NCI-H2227 treated with DMSO at 0.1 percent for 48 hours (cell line): ENCODE results near the gene ZNF385B.

Experiments used
- DNase-seq: peaks from one replicate; lab custom pipeline; 2025; lab: John Stamatoyannopoulos, UW

ZNF385B gene

DNA sequence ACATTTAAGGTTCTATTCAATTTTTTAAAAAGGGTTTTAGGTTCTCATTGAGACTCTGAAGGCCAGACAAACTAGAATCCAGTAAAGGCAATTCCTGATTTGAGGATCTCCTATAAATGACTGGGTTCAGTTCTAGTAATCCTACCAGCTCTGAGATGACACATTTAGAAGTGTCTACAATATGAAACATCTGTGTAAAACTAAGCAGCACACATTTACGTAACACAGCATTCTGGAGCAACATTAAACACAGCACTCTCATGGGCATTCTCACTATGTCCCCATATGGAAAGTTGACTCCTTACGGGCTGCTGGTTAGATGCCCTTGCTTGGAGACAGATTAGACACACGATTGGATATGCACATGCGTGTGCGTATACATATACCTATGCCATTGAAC, 114.4 kb downstream of the ZNF385B start:
- no peak for DNase-seq

DNA sequence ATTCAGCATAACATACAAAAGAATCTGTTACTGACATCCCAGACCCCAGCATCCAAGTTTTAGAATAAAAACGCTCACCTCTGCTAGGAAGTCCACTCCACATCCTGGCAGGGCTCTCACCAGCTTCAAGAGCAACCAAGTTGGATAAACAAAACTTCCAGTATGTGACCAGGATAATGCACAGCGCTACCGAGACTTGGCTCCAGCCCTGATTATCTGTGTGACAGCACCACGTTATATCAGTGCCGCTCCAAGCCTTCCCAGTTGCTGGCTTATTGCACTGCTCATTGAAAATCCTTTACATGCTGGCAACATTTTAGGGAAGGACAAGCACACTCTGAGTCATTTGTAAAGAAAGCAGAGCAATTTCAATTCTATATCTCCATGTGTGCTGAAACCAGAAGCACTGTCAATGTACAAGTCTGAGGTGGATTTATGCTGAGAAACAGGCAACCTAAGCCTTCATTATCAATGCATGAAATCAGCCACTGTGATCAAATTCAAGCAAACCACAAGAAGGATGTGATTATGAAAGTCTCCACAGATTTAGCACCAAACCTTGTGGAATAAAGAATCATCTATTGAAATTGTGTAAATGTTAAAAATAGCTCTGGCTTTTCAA, 115.7 kb downstream of the ZNF385B start:
- DNase-seq = peak; percentile 30

DNA sequence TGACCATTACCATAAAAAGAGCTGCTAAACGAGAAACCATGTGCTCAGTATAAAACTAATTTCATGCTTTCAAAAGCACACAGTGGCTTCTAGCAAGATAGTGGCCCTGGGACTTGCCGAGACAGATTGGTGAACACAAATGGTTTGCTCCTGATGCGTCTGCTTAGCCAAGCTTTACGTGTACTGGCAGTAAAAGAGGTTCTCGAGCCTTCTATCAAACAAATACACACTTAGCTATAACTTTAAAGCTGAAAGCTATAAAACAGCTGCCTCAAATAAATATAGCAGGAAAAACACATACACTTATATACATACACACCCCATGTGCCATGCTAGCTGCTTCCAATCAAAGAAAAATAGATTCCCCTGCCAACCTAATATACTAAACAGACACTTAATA, 117.0 kb downstream of the ZNF385B start:
- DNase-seq = no peak

DNA sequence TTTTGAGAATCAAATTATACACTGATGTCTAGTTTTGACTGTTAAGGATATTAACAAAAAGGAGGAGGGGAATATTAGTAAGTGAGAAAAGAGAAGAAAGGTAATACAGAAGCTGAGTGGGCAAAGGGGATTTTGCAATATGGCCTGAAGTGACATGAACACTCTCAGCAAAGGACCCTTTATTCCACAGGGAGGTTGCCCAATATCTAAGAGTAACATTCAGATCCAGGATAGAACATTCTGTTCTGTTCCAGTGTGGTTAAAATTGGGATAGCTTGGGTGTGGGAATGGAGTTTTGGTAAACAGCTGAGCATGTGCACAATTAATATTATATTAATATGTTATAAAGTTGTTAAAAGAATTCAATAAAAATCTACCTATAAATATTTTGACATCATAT, 120.1 kb downstream of the ZNF385B start:
- DNase-seq = no peak

DNA sequence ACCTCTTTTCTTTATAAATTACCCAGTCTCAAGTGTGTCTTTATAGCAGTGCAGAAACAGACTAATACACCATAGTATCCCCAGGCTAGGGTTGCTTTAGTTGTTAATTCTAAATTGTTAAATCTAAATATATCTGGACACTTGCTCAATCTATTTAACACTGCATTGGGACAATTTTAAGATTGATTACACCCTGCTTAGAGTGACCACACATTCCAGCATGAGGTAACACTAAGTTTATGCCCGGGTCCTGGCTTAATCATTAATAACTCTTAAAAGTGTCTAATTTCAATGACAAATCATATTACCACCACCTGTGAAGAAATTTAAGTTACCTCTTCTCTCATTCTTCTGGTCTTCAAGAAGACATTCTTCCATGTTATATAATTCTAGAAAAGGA, 131.4 kb downstream of the ZNF385B start:
- no peak for DNase-seq

DNA sequence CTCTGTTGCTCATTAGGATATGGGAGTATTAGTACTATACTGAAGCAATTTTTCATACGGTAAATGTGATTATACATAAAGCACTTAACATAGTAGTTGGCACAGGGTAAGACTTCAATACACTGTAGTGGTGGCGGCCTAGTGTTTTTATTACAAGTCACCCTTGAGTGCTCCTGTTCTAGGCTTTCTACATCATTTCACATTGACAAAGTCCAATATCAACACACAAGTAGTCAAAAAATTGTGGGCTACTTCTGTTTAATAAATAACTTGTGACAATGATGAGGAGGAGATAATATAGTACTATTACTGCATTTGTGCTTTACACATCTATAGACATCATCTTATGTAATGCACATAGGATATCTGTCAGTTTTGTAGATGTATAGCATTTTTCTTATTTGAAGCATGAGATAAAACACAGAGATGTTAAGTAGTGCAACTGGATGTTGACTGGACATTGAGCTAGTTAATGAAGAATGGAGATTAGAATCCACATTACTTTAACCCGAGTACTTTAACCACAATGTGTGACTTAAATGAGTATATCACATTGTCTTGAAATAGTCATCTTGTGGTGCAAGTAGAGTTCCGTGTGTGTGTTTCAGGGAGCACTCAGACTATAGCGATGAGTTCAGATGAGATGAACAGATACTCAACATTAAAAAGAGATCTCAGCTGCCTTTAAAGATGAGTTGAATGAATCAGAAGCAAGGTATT, 134.8 kb downstream of the ZNF385B start:
- DNase-seq = no peak

DNA sequence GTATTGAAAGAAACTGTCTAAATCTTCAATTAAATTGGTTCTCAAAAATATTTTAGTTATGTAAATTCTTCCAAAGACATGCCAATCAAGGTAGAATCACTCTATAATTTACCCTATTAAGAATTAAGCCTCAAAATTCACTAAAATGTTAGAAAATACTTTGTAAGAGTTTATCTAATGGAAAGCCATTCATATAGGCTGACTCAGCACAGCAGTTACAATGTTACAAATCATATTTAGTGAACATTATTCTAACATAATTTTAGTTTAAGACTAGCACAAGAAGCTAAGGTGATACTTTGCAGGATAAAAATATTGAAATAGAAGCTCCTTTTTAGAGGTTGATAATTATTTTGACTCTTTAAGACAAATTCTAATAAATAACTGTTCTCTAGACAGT, 137.0 kb downstream of the ZNF385B start:
- DNase-seq = no peak

DNA sequence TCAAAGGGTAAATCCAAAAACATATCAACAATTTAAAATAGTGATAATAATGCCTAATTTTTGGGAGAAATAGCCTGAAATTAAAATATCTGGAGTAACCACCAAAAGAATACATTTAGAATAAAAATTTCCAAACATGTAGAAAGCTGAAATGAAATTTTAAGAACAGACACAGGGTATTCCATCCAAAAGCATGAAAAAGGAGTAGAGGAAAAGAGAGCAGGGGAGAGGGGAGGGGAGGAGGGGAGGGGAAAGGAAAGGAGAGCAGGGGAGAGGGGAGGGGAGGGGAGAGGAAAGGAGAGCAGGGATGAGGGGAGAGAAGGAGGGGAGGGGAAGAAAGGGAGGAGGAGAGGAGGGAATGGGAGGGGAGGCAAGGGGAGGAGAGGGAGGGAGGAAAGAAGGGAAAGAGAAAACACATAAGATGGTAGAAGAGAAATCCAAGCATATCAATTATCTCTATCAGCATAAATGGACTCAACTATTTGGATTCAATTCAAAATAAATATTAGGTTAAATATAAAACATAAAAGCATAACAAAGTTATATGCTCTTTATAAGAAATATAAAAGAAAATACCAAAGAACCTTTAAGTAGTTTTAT, 141.1 kb downstream of the ZNF385B start:
- DNase-seq = no peak

DNA sequence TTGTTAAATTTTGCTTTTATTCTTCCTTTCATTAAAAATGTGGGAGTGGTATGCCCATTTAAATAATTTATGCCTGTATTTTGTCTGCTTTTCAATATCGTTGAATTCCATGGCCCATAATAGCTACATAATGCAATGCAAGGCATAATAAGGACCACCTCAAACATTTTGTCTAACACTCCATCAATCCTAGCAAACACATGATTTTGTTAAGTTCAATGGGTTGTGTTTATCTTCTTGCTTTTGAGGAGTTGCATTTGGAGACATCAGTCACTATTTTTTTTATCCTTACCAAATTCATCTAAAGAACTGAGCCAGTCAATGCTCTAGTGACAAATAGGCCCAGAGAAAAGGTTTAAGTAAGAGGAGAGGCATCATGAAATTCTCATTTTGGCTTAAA, 145.5 kb downstream of the ZNF385B start:
- no peak for DNase-seq

DNA sequence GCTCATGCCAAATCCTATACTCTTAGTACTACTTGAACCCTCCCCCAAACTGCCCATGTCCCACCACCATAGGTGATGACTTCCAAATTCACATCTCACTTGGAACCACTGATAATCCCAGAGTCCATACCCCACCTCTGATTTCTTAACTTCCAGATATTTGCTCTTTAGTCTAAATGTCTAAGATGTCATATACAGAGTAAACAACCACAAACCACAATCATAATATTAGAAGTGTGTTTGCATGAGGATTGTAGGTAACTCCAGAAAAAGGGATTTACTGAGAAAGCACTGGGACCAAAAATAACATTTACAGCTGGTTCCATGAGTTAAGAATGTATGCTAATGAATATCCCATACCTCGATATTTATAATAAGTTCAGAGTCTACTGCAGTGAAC, 146.2 kb downstream of the ZNF385B start:
- DNase-seq = no peak

DNA sequence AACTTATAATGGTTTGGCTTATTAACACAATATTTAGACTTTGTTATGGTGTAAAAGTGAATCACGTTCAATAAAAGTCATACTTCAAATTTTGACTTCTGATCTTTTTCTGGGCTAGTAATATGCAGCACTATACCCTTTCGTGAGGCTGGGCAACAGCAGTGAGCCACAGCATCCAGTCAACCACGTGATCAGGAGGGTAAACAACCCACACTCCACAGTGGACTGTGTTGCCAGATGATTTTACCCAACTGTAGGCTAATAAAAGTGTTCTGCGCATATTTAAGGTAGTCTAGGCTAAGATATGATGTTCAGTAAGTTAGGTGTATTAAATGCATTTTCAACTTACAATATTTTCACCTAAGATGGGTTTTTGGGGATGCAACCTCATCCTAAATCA, 148.6 kb downstream of the ZNF385B start:
- no peak for DNase-seq

DNA sequence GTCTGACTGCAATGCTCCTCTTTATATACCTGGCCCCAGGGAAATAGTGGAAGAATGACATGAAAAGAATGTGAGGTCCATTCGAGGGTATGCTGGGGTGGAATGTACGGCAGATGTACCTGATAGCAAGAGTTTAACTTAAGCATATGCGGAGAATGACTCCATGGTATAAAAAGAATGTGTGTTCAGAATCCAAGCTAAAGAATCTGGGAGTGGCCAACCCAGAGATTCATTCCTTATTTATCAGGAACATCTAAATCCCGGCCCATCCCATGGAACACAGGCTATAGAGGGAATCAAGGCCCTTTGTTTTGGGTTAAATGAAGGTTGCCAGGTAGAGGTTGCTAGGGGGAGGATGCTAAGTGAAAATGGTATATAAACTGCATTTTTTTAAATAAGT, 150.0 kb downstream of the ZNF385B start:
- DNase-seq = no peak

DNA sequence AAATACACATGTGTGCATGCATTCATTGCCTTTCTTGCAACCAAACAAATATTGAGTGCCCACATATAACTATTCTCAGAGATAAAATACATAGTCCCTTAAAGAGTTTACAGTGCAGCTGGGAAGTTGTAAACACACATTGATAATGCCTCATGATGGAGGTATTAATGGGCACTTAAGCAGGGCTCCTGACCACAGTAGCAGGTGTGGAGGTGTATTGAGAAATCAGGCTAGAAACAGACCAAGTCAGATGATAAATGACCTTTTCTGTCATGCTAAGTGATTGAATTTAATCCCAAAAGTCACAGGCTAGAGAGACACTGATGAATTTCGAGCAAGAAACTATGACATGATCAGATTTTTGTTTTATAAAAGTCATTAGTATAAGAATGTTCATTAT, 157.7 kb downstream of the ZNF385B start:
- no peak for DNase-seq

DNA sequence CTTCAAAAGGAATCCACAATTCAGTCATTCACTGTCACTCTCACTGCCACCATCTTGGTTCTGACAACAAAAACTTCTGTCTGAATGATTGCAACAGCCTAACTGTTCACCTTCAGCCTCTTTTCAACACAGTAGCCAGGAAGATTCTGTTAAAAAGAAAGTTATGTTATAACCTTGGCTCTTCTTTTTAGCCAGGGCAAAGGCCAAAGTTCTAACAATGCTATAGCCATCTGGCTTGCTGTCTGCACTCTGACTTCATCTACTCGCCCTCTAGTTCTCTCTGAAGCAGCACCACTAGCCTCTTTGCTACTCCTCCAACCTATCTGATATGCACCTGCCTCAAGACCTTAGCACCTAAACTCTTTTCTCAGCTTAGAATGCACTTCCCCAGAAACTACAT, 158.5 kb downstream of the ZNF385B start:
- no peak for DNase-seq

DNA sequence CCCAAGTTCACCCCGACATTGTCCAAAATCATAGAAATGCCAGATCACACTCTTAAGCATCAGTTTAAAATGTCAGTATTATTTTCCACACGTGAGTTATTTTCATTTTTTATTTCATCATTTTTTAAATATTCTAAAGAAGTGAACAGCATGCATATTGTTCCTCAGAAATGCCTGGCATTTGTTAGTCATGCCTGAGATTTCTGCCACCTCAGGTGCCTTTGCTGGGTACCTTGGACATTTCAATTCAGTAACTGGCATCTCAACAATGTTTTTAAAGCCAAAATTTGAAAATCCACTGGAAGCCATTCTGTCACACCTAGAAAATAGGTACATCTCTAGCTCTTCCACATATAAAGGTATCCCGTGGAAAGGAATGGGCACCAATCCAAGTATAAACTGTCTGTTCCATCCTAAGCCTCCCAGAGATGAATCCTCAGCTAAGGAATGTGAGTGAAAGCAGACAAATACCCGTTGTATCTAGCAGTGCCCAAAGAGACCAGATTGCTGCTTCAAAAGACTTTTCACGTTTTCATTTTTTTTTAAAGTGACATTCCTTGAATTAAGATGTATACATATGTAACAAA, 159.8 kb downstream of the ZNF385B start:
- no peak for DNase-seq

DNA sequence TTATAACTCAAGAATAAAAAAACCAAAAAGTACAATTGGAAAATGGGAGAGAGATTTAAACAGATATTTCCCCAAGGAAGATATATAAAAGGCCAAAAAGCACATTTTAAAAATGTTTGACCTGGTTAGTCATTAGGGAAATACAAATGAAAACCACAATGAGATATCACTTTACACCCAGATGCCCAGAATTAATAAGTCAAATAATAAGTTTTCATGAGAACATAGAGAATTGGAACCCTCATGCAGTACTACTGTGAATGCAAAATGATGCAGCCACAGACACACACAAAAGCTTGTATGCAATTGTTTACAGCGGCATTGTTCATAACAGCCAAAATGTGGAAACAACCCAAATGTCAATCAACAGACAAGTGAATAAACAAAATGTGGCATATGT, 165.9 kb downstream of the ZNF385B start:
- no peak for DNase-seq

DNA sequence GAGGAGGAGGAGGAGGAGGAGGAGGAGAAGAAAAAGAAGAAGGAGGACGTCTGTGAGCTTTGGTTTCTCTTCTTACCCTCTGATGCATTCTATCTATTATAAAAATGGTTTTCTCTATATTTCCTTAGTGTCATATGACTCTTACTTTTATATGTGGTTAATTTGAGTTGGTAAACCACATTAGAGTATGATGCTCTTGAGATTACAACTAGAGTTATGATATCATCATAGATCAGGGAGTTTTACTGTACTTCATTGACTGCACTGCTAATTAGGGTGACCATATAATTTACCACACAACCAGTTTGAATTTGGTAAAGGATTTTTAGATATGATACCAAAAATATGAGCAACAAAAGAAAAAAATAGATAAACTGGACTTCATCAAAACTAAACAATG, 166.4 kb downstream of the ZNF385B start:
- DNase-seq = no peak

DNA sequence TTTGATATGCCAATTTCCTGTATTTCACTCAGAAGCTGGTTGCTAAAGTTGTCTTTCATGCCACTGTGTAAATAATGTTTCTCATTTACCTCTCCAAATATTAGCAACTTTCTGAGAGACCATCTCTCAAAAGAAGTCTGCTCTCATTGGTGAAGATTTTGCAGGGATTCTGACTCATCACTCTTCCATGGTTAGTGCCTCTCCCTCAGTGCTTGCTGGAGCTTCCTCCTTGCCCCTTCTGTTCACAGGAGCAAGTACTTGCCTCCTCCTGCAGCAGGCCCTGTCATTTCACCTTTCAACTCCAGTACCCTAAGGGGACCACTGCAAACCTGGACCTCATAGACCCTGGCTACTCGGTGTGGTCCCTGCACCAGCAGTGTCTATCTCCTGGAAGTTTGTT, 168.8 kb downstream of the ZNF385B start:
- DNase-seq = no peak

DNA sequence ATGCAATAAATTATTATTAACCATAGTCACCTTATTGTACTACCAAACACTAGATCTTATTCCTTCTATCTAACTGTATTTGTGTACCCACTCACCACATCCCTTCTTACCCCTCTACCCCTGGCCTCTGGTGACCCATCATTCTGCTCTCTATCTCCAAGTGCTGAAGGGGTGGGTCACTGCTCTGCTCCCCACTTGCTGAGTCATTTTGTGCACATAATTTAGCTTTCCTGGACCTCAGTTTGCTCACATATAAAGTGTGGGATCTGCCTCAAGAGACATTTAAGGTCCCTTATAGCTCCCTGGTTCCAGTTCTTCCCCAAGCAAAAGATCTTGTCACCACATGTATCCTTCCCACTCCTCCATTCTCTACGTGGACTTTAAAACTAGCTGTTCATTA, 169.4 kb downstream of the ZNF385B start:
- DNase-seq = no peak

DNA sequence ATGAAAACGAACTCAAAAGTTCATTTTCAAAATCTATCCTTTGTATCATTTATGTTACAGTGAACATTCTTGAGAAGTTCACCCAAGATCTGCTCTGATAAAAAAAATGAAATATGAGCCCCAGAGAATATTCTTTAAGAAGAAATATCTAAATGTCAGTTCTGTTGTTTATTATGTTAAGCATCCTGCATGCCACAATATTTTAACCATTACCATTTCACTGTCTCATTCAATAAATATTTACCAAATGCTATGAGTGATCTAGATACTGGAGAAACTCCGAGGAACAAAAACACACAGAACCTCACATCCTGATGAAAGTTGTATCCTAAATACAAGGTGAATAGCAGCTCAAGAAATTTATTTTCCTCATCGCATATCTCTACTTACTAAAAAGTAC, 170.2 kb downstream of the ZNF385B start:
- DNase-seq = no peak

DNA sequence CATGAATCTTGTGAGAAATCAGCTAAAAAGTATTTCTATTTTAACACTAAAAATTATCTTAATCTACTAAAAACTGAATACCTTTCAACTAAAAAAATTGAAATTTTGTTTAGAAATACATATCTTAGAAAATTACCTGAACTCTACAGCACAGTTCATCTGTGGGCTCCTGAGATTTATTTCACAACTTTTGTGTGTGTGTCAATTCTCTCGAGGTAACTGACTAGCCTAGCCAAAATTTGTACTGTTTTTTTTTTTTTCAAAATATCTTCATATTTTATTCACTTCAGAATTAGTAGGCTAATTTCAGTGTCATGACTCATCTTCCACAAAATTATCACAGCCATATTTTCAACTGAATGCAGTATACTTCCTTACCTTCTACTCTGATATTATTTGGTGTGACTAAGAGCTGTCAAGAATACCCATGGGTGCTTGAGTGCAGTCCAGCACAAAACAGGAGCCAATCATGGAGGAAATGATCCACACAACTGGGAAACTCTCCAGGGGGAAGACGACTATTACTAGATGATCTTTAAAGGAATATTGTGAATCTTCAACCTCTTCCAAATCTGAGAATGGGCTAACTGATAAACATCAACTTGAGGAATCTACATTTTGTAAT, 174.6 kb downstream of the ZNF385B start:
- no peak for DNase-seq

DNA sequence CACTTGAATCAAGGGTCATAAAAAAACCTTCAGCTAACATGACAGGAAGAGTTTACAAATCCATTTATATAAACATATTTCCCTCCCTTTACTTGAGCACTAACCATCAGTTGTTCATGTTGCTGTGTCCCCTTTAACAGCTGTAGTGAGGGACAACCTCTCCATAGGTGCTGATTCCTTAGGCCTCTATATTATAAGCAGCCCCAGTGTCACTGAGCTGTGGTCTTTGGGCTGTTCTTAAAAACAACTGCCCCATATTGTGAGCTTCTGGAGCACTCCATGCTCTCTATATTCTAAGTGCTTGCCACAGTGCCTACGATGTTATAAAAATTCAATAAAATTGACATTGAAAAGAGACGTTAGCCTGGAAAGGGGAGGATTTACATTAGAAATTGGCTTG, 175.3 kb downstream of the ZNF385B start:
- DNase-seq = no peak

DNA sequence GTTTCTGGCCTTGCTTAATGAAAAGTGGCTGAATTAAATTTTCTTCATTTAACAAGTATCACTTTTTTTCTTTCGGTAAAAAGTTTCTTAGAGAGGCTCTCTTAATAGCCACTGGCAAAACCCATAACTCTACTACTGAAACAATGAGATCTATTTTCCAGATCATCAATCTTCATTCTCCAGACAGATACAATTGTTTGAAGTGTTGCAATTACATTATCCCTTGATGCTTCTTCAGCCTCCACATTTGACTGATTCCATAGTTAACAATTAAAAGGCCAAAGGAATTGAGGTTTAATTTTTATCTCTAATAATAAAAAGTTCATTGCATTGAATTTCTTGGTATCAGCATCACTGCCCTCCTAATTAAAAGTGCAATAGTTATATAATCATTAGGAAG, 176.3 kb downstream of the ZNF385B start:
- DNase-seq = no peak
